ENCODE data around the gene MYO7B. TPM values are rescaled to one million over a fixed set of nuclear protein-coding genes. Genes with fewer than 3 reads are reported as not detected.

Gene MYO7B
- total RNA-seq, 1 donor, result under 0.01 TPM

- no peaks in the 10 kb centered on the region for H3K4me1 ChIP-seq (ENCODE audit: insufficient read depth, low read length)
- no peaks in the 10 kb centered on the region for H3K27me3 ChIP-seq (ENCODE audit: insufficient read depth, low read length)
- TF ChIP-seq, protein P1, sequence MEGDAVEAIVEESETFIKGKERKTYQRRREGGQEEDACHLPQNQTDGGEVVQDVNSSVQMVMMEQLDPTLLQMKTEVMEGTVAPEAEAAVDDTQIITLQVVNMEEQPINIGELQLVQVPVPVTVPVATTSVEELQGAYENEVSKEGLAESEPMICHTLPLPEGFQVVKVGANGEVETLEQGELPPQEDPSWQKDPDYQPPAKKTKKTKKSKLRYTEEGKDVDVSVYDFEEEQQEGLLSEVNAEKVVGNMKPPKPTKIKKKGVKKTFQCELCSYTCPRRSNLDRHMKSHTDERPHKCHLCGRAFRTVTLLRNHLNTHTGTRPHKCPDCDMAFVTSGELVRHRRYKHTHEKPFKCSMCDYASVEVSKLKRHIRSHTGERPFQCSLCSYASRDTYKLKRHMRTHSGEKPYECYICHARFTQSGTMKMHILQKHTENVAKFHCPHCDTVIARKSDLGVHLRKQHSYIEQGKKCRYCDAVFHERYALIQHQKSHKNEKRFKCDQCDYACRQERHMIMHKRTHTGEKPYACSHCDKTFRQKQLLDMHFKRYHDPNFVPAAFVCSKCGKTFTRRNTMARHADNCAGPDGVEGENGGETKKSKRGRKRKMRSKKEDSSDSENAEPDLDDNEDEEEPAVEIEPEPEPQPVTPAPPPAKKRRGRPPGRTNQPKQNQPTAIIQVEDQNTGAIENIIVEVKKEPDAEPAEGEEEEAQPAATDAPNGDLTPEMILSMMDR (IDR thresholded peaks at IDR 0.05; ENCODE audit: extremely low read depth, low read depth, low read length), result no peak
- no peaks in the 10 kb centered on the region for H4K20me1 ChIP-seq (ENCODE audit: insufficient read depth, low read length)
- no peak overlapping the region for H3K4me3 ChIP-seq (ENCODE audit: insufficient read depth, low read length)
- no peak overlapping the region for H2AFZ ChIP-seq (ENCODE audit: low read length)
- H3K9me3 ChIP-seq (ENCODE audit: low read depth, low read length), result peaks cover 5% of the 10 kb centered on the region
- H3K79me2 ChIP-seq (ENCODE audit: insufficient read depth, low read length), result no peaks in the 10 kb centered on the region
- H3K4me2 ChIP-seq (ENCODE audit: insufficient read depth, low read length), result no peak overlapping the region
- no peaks in the 10 kb centered on the region for H3K36me3 ChIP-seq (ENCODE audit: insufficient read depth, low read length)
- DNase-seq (ENCODE audit: insufficient read length, low spot score, missing footprints), result no peak
- no peak overlapping the region for H3K27ac ChIP-seq (ENCODE audit: low read depth, low read length)
Observed at GRCh38 chr2:127604986-127605385, 69.5 kb downstream of the MYO7B start.

DNA sequence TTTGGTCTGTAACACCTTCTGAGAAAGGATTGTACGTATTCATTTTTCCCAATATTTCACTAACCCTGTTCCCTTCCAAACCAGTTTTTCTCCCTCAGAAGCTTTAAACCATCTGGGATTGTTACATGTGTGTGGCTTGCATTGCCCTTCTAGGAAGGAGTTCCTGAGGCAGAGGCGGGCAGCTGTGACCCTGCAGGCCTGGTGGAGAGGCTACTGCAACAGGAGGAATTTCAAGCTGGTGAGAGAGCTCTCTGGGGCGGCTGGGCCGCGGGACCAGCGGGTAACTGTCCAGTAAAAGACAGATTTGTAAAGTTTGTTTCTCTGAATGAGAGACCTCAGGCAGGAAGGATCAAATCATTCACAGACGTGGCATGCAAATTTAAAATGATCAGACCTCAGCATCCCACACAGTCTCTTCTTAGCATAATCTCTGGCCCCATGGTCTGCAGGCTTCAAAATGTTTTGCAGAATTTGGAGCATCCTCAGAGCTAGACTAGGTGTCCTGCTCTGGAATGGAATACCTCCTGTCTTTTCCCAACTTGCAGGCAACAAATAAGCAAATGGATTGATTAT lies 70.3 kb downstream of the MYO7B start:
- DNase-seq (ENCODE audit: insufficient read length, low spot score, missing footprints), result peak; percentile 75
- Histone ChIP-seq H3K79me2 (ENCODE audit: insufficient read depth, low read length) (no peaks in the 10 kb centered on the region), H3K27me3 (ENCODE audit: insufficient read depth, low read length) (no peaks in the 10 kb centered on the region), H2AFZ (ENCODE audit: low read length) (no peak overlapping the region), H3K4me2 (ENCODE audit: insufficient read depth, low read length) (no peak overlapping the region), H3K27ac (ENCODE audit: low read depth, low read length) (no peak overlapping the region), H3K9me3 (ENCODE audit: low read depth, low read length) (peaks cover 5% of the 10 kb centered on the region), H4K20me1 (ENCODE audit: insufficient read depth, low read length) (no peaks in the 10 kb centered on the region), H3K36me3 (ENCODE audit: insufficient read depth, low read length) (no peaks in the 10 kb centered on the region), H3K4me3 (ENCODE audit: insufficient read depth, low read length) (no peak overlapping the region), H3K4me1 (ENCODE audit: insufficient read depth, low read length) (no peaks in the 10 kb centered on the region)
- TF ChIP-seq, protein P1 (IDR thresholded peaks at IDR 0.05; ENCODE audit: extremely low read depth, low read depth, low read length), result no peak

GRCh38 chr2:127606625-127607398 lies 71.3 kb downstream of the MYO7B start:
- no peaks in the 10 kb centered on the region for H4K20me1 ChIP-seq (ENCODE audit: insufficient read depth, low read length)
- H3K9me3 ChIP-seq (ENCODE audit: low read depth, low read length), result peaks cover 5% of the 10 kb centered on the region
- no peaks in the 10 kb centered on the region for H3K79me2 ChIP-seq (ENCODE audit: insufficient read depth, low read length)
- H3K4me3 ChIP-seq (ENCODE audit: insufficient read depth, low read length), result no peak overlapping the region
- no peaks in the 10 kb centered on the region for H3K36me3 ChIP-seq (ENCODE audit: insufficient read depth, low read length)
- H3K4me1 ChIP-seq (ENCODE audit: insufficient read depth, low read length), result no peaks in the 10 kb centered on the region
- H3K4me2 ChIP-seq (ENCODE audit: insufficient read depth, low read length), result no peak overlapping the region
- no peak overlapping the region for H2AFZ ChIP-seq (ENCODE audit: low read length)
- DNase-seq (ENCODE audit: insufficient read length, low spot score, missing footprints), result peak; percentile 71
- no peak overlapping the region for H3K27ac ChIP-seq (ENCODE audit: low read depth, low read length)
- H3K27me3 ChIP-seq (ENCODE audit: insufficient read depth, low read length), result no peaks in the 10 kb centered on the region
- TF ChIP-seq, protein P1 (IDR thresholded peaks at IDR 0.05; ENCODE audit: extremely low read depth, low read depth, low read length), result no peak

DNA sequence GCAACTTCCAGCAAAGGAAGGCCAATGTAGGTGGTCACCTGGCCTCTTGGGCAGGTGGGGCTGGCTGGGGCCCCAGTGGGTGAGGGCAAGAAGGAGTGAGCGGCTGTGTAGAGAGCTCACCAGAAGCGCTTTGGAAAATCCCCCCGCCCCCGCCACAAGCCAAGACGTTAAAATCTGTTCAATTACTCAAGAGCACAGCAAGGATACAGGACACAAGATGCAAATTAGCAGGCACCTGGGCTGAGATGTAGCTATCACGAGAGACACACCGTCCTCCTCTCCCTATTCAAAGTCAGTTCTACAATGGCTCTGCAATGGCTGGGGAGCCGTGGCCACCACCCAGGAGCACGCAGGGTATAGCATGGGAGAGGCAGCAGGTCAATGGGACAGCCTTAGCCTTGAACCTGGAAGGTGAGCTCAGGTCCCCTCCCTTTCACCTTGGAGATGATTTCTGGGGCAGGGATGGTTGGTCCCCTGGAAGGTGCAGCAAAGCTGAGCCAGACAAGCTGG lies 72.0 kb downstream of the MYO7B start:
- Histone ChIP-seq H2AFZ (ENCODE audit: low read length) (no peak overlapping the region), H3K4me3 (ENCODE audit: insufficient read depth, low read length) (no peak overlapping the region), H3K4me2 (ENCODE audit: insufficient read depth, low read length) (no peak overlapping the region), H3K27me3 (ENCODE audit: insufficient read depth, low read length) (no peaks in the 10 kb centered on the region), H3K9me3 (ENCODE audit: low read depth, low read length) (peaks cover 3% of the 10 kb centered on the region), H3K4me1 (ENCODE audit: insufficient read depth, low read length) (no peaks in the 10 kb centered on the region), H4K20me1 (ENCODE audit: insufficient read depth, low read length) (no peaks in the 10 kb centered on the region), H3K79me2 (ENCODE audit: insufficient read depth, low read length) (no peaks in the 10 kb centered on the region), H3K36me3 (ENCODE audit: insufficient read depth, low read length) (no peaks in the 10 kb centered on the region), H3K27ac (ENCODE audit: low read depth, low read length) (no peak overlapping the region)
- no peak for DNase-seq (ENCODE audit: insufficient read length, low spot score, missing footprints)
- TF ChIP-seq, protein P1 (IDR thresholded peaks at IDR 0.05; ENCODE audit: extremely low read depth, low read depth, low read length), result no peak
